HG03095 (cell line): ENCODE measurements around the gene HOXC11.

Source experiments
- ATAC-seq: cut with Tn5 transposase; IDR thresholded peaks from one replicate; pipeline ENCODE4 v1.9.1; 2021; ENCODE audit warnings: moderate library complexity; ENCODE audit not compliant: unreplicated experiment

HOXC11 gene

GRCh38 chr12:53956914-53957536, 15.9 kb upstream of the HOXC11 start:
- ATAC-seq = no peak

- no peak for ATAC-seq
These were observed 14.8 kb upstream of the HOXC11 start for GRCh38 chr12:53958128-53958527.

- no peak for ATAC-seq
These were observed 13.6 kb upstream of the HOXC11 start for GRCh38 chr12:53959314-53959713.

GRCh38 chr12:53960187-53961024, 12.5 kb upstream of the HOXC11 start:
- ATAC-seq = no peak

- ATAC-seq = no peak
These were observed 11.7 kb upstream of the HOXC11 start for GRCh38 chr12:53961025-53961761.

GRCh38 chr12:53963005-53963404, 9.9 kb upstream of the HOXC11 start:
- ATAC-seq = no peak

GRCh38 chr12:53963434-53964314, 9.3 kb upstream of the HOXC11 start:
- no peak for ATAC-seq

GRCh38 chr12:53964315-53964713, 8.6 kb upstream of the HOXC11 start:
- no peak for ATAC-seq

- ATAC-seq = no peak
These were observed 7.4 kb upstream of the HOXC11 start for GRCh38 chr12:53965281-53966084.

GRCh38 chr12:53966085-53966384, 6.9 kb upstream of the HOXC11 start:
- no peak for ATAC-seq

- ATAC-seq = no peak
These were observed 6.4 kb upstream of the HOXC11 start for GRCh38 chr12:53966385-53967133.

- ATAC-seq = no peak
These were observed 5.5 kb upstream of the HOXC11 start for GRCh38 chr12:53967421-53967925.

GRCh38 chr12:53968214-53969127, 4.5 kb upstream of the HOXC11 start:
- no peak for ATAC-seq

- no peak for ATAC-seq
These were observed 3.2 kb upstream of the HOXC11 start for GRCh38 chr12:53969588-53970259.

GRCh38 chr12:53970451-53970850, 2.5 kb upstream of the HOXC11 start:
- ATAC-seq = no peak

- no peak for ATAC-seq
These were observed 1.8 kb upstream of the HOXC11 start for GRCh38 chr12:53971129-53971528.

- no peak for ATAC-seq
These were observed 1.2 kb upstream of the HOXC11 start for GRCh38 chr12:53971686-53972085.
